GM18951 (cell line): ENCODE data around the gene SETD6.

Source experiments
- POLR2A ChIP-seq: IDR thresholded peaks from 4 replicates; pipeline ENCODE4 v1.6.1; 2011; ENCODE audit warnings: mild to moderate bottlenecking; ENCODE audit not compliant: insufficient read length, insufficient read depth; ENCODE audit errors: extremely low read depth
- in situ Hi-C: fragments of 300-500 bp; cut with MboI; formaldehyde crosslinking; loops from one replicate; pipeline ENCODE4 v1.12.0; 2022; ENCODE audit warnings: low sequenced_read_pairs, mixed read lengths, inconsistent platforms; ENCODE audit not compliant: unreplicated experiment

Gene SETD6

GRCh38 chr16:58518083-58518979 lies 3.0 kb downstream of the SETD6 start:
- in situ Hi-C loops: no loop called here
- TF ChIP-seq POLR2A: no peak

- no peak for TF ChIP-seq POLR2A
- in situ Hi-C loops: no loop called here
These were observed 3.7 kb downstream of the SETD6 start for GRCh38 chr16:58518980-58519368.

- no peak for TF ChIP-seq POLR2A
- in situ Hi-C loops: no loop called here
These were observed 4.4 kb downstream of the SETD6 start for GRCh38 chr16:58519707-58520106.

GRCh38 chr16:58530179-58530578 lies 14.9 kb downstream of the SETD6 start:
- in situ Hi-C loops: no loop called here
- TF ChIP-seq POLR2A: no peak

GRCh38 chr16:58532414-58532813 lies 17.1 kb downstream of the SETD6 start:
- no peak for TF ChIP-seq POLR2A
- in situ Hi-C loops: no loop called here

GRCh38 chr16:58533751-58534470 lies 18.6 kb downstream of the SETD6 start:
- no peak for TF ChIP-seq POLR2A
- in situ Hi-C loops: no loop called here

GRCh38 chr16:58535100-58535499 lies 19.8 kb downstream of the SETD6 start:
- in situ Hi-C loops: no loop called here
- no peak for TF ChIP-seq POLR2A

- no peak for TF ChIP-seq POLR2A
- in situ Hi-C loops: no loop called here
These were observed 21.0 kb downstream of the SETD6 start for GRCh38 chr16:58536278-58536677.

GRCh38 chr16:58537124-58537906 lies 22.0 kb downstream of the SETD6 start:
- in situ Hi-C loops: no loop called here

GRCh38 chr16:58541711-58542110 lies 26.4 kb downstream of the SETD6 start:
- in situ Hi-C loops: no loop called here
- no peak for TF ChIP-seq POLR2A

More at GRCh38 chr16:58537124-58537906, 22.0 kb downstream of the SETD6 start:
- no peak for TF ChIP-seq POLR2A

GRCh38 chr16:58542291-58542690 lies 27.0 kb downstream of the SETD6 start:
- in situ Hi-C loops: no loop called here
- TF ChIP-seq POLR2A: no peak

GRCh38 chr16:58543685-58544084 lies 28.4 kb downstream of the SETD6 start:
- in situ Hi-C loops: no loop called here
- TF ChIP-seq POLR2A: no peak

GRCh38 chr16:58548378-58548777 lies 33.1 kb downstream of the SETD6 start:
- in situ Hi-C loops: no loop called here
- TF ChIP-seq POLR2A: no peak
